OCI-LY7 (cell line): ENCODE results near the gene DNER.

Source experiments
- CTCF ChIP-seq: fragments of 200-600 bp; sonication (generic); conservative IDR thresholded peaks from 2 replicates; pipeline ENCODE4 v1.5.1; 2014; ENCODE audit warnings: mild to moderate bottlenecking, antibody characterized with exemption, low read length, moderate library complexity, mixed read lengths
- EZH2phosphoT487 ChIP-seq: fragments of 200-600 bp; sonication (generic); IDR thresholded peaks from 2 replicates; pipeline ENCODE4 v1.6.1; 2018; ENCODE audit warnings: low read depth, borderline replicate concordance, mild to moderate bottlenecking, mixed run types, antibody characterized with exemption, low read length, moderate library complexity, mixed read lengths

GRCh38 chr2:229407170-229407569 lies 307.2 kb downstream of the DNER start:
- TF ChIP-seq CTCF = no peak
- no peak for TF ChIP-seq EZH2phosphoT487
